Esophagus muscularis mucosa (tissue), 4 donors: ENCODE data around the gene NEK4.

Experiments
- CTCF ChIP-seq, 3 experiments: fragments of 200-600 bp in 2 of 3; fragments of 450-650 bp in 1 of 3; sonication (generic) in 2 of 3; IDR thresholded peaks; one replicate each; pipeline ENCODE4 v1.5.1; 2017 to 2019; ENCODE audit warnings: antibody characterized with exemption in 3 of 3, mild to moderate bottlenecking in 2 of 3, moderate library complexity in 1 of 3
- EP300 ChIP-seq: sonication (generic); formaldehyde crosslinking; IDR thresholded peaks from one replicate; pipeline ENCODE4 v1.6.1; 2017; ENCODE audit warnings: antibody characterized with exemption
- POLR2A ChIP-seq: fragments of 450-650 bp; IDR thresholded peaks from one replicate; pipeline ENCODE4 v1.6.1; 2017; ENCODE audit warnings: antibody characterized with exemption, moderate library complexity, mild to moderate bottlenecking, low read depth

GRCh38 chr3:52694528-52695189 is 76.1 kb downstream of the NEK4 start:
- TF ChIP-seq POLR2A (no peak), CTCF (IDR thresholded peaks at IDR 0.05) (no peak), EP300 (no peak)
